Germinal center (tissue), 1 donor: ENCODE results near the gene FES.
"Not testable (repeated sequence)": the region's sequence is repeated elsewhere in the genome, so short reads cannot be mapped to it uniquely, and the experiment has no call there.

ENCODE experiments used
- DNase-seq: peaks from one replicate; pipeline ENCODE4 v3.0.0; 2012; ENCODE audit warnings: mixed read lengths, low spot score

Gene FES

GRCh38 chr15:90883976-90884718, at the start of gene FES:
FES (plus strand) TSS chr15:90884504; CDS start chr15:90885046, 542 bp downstream.
- no peak for DNase-seq

- no peak for DNase-seq
Measured at GRCh38 chr15:90834626-90835025, 49.7 kb upstream of the FES start.

GRCh38 chr15:90836296-90836871, 47.9 kb upstream of the FES start:
- no peak for DNase-seq

GRCh38 chr15:90837094-90837493, 47.2 kb upstream of the FES start:
- DNase-seq, result no peak

GRCh38 chr15:90838139-90838538, 46.2 kb upstream of the FES start:
- DNase-seq, result peak; percentile 49

- DNase-seq, result no peak
Measured at GRCh38 chr15:90838544-90838943, 45.8 kb upstream of the FES start.

GRCh38 chr15:90839187-90840071, 44.9 kb upstream of the FES start:
- DNase-seq, result peak; percentile 71

- DNase-seq, result no peak
Measured at GRCh38 chr15:90840157-90840855, 44.0 kb upstream of the FES start.

GRCh38 chr15:90840954-90841353, 43.4 kb upstream of the FES start:
- no peak for DNase-seq

- DNase-seq, result no peak
Measured at GRCh38 chr15:90844696-90845095, 39.6 kb upstream of the FES start.

GRCh38 chr15:90845201-90845949, 38.9 kb upstream of the FES start:
- no peak for DNase-seq

GRCh38 chr15:90849424-90849823, 34.9 kb upstream of the FES start:
- DNase-seq, result not testable (repeated sequence)

- no peak for DNase-seq
Measured at GRCh38 chr15:90851114-90851513, 33.2 kb upstream of the FES start.

- no peak for DNase-seq
Measured at GRCh38 chr15:90851940-90852339, 32.4 kb upstream of the FES start.

- DNase-seq, result no peak
Measured at GRCh38 chr15:90855139-90855538, 29.2 kb upstream of the FES start.

GRCh38 chr15:90857337-90857736, 27.0 kb upstream of the FES start:
- no peak for DNase-seq

GRCh38 chr15:90857883-90858443, 26.3 kb upstream of the FES start:
- DNase-seq, result no peak

GRCh38 chr15:90859234-90860131, 24.8 kb upstream of the FES start:
- no peak for DNase-seq

- DNase-seq, result no peak
Measured at GRCh38 chr15:90860450-90860849, 23.9 kb upstream of the FES start.
